Measurements from ENCODE around the gene FRMD4B. TPM values are rescaled to one million over a fixed set of nuclear protein-coding genes. Genes with fewer than 3 reads are reported as not detected.

The FRMD4B gene
- polyA plus RNA-seq, 2 of the 4 experiments (the other 2 are of a cell fraction) = 0.92 to 5.9 TPM

DNA sequence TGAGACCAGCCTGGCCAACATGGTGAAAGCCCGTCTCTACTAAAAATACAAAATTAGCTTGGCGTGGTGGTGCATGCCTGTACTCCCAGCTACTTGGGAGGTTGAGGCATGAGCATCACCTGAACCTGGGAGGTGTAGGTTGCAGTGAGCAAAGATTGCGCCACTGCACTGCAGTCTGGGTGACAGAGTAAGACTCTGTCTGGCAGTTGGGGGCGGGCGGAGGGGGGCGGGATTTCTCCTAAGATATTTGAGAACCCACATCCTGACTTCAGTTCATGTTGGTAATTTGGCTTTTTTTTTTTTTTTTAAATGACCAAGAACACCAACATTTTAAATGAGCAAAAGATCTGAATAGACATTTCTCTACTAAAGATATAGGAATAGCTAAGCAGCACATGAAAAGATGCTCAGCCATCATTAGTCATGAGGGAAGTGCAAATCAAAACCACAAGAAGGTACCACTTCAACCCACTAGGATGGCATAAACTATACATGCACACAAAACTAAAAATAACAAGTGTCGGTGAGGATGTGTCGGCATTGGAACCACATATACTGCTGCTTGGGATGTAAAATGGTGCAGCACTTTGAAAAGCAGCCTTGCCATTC lies 187.9 kb downstream of the FRMD4B start:
- POLR2A ChIA-PET = no interaction called here
- WGBS (ENCODE audit: missing lambda C conversion rate) = 99% methylated on average over 8 of the region's 8 CpGs
- ATAC-seq (no peak), FAIRE-seq (no peak), DNase-seq (ENCODE audit: low read depth in 1 of 2, low spot score in 1 of 2) (no peak)
- Histone ChIP-seq H3K27ac (no peak overlapping the region), H3K4me3 (no peak overlapping the region), H3K4me1 (peaks cover 13% of the 10 kb centered on the region), H3K4me2 (no peak overlapping the region), H3K9me3 (no peaks in the 10 kb centered on the region)
- TF ChIP-seq POLR2A (IDR thresholded peaks at IDR 0.05; ENCODE audit: low read length) (no peak), CHD4 (IDR thresholded peaks at IDR 0.05; ENCODE audit: borderline replicate concordance) (no peak), MYC (IDR thresholded peaks at IDR 0.05; ENCODE audit: borderline replicate concordance, low read length) (no peak), RCOR1 (IDR thresholded peaks at IDR 0.05; ENCODE audit: low read depth, low read length) (no peak), KDM5A (IDR thresholded peaks at IDR 0.05) (no peak), FOSB (CRISPR knock-in tag; IDR thresholded peaks at IDR 0.05) (no peak), MAFK (IDR thresholded peaks at IDR 0.05; ENCODE audit: partially characterized antibody) (no peak), CHD2 (IDR thresholded peaks at IDR 0.05; ENCODE audit: low read length, partially characterized antibody) (no peak), CBX2 (IDR thresholded peaks at IDR 0.05; ENCODE audit: borderline replicate concordance, low read depth) (no peak), MAZ (IDR thresholded peaks at IDR 0.05; ENCODE audit: borderline replicate concordance, low read depth, low read length) (no peak), HEYL (CRISPR knock-in tag; IDR thresholded peaks at IDR 0.05) (no peak), CBX8 (IDR thresholded peaks at IDR 0.05) (no peak), RAD21 (conservative IDR thresholded peaks at IDR 0.05 in 1 of 2, IDR thresholded peaks at IDR 0.05 in 1 of 2) (no peak), PHF8 (IDR thresholded peaks at IDR 0.05; ENCODE audit: borderline replicate concordance, low read depth) (no peak)
- TF ChIP-seq, protein P1, sequence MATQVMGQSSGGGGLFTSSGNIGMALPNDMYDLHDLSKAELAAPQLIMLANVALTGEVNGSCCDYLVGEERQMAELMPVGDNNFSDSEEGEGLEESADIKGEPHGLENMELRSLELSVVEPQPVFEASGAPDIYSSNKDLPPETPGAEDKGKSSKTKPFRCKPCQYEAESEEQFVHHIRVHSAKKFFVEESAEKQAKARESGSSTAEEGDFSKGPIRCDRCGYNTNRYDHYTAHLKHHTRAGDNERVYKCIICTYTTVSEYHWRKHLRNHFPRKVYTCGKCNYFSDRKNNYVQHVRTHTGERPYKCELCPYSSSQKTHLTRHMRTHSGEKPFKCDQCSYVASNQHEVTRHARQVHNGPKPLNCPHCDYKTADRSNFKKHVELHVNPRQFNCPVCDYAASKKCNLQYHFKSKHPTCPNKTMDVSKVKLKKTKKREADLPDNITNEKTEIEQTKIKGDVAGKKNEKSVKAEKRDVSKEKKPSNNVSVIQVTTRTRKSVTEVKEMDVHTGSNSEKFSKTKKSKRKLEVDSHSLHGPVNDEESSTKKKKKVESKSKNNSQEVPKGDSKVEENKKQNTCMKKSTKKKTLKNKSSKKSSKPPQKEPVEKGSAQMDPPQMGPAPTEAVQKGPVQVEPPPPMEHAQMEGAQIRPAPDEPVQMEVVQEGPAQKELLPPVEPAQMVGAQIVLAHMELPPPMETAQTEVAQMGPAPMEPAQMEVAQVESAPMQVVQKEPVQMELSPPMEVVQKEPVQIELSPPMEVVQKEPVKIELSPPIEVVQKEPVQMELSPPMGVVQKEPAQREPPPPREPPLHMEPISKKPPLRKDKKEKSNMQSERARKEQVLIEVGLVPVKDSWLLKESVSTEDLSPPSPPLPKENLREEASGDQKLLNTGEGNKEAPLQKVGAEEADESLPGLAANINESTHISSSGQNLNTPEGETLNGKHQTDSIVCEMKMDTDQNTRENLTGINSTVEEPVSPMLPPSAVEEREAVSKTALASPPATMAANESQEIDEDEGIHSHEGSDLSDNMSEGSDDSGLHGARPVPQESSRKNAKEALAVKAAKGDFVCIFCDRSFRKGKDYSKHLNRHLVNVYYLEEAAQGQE (IDR thresholded peaks at IDR 0.05) = no peak
- TF ChIP-seq, protein P2, sequence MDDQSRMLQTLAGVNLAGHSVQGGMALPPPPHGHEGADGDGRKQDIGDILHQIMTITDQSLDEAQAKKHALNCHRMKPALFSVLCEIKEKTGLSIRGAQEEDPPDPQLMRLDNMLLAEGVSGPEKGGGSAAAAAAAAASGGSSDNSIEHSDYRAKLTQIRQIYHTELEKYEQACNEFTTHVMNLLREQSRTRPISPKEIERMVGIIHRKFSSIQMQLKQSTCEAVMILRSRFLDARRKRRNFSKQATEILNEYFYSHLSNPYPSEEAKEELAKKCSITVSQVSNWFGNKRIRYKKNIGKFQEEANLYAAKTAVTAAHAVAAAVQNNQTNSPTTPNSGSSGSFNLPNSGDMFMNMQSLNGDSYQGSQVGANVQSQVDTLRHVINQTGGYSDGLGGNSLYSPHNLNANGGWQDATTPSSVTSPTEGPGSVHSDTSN (IDR thresholded peaks at IDR 0.05) = no peak
- TF ChIP-seq, protein P3, sequence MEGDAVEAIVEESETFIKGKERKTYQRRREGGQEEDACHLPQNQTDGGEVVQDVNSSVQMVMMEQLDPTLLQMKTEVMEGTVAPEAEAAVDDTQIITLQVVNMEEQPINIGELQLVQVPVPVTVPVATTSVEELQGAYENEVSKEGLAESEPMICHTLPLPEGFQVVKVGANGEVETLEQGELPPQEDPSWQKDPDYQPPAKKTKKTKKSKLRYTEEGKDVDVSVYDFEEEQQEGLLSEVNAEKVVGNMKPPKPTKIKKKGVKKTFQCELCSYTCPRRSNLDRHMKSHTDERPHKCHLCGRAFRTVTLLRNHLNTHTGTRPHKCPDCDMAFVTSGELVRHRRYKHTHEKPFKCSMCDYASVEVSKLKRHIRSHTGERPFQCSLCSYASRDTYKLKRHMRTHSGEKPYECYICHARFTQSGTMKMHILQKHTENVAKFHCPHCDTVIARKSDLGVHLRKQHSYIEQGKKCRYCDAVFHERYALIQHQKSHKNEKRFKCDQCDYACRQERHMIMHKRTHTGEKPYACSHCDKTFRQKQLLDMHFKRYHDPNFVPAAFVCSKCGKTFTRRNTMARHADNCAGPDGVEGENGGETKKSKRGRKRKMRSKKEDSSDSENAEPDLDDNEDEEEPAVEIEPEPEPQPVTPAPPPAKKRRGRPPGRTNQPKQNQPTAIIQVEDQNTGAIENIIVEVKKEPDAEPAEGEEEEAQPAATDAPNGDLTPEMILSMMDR (IDR thresholded peaks at IDR 0.05) = no peak
- TF ChIP-seq, protein P4, sequence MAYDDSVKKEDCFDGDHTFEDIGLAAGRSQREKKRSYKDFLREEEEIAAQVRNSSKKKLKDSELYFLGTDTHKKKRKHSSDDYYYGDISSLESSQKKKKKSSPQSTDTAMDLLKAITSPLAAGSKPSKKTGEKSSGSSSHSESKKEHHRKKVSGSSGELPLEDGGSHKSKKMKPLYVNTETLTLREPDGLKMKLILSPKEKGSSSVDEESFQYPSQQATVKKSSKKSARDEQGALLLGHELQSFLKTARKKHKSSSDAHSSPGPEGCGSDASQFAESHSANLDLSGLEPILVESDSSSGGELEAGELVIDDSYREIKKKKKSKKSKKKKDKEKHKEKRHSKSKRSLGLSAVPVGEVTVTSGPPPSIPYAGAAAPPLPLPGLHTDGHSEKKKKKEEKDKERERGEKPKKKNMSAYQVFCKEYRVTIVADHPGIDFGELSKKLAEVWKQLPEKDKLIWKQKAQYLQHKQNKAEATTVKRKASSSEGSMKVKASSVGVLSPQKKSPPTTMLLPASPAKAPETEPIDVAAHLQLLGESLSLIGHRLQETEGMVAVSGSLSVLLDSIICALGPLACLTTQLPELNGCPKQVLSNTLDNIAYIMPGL (CRISPR knock-in tag; IDR thresholded peaks at IDR 0.05; ENCODE audit: borderline replicate concordance) = no peak
- CTCF ChIA-PET = interaction anchor here (1.4 kb wide), 1 partner anchor 109 kb away, joined by 3 read pairs; no protein-coding TSS in a partner anchor

DNA sequence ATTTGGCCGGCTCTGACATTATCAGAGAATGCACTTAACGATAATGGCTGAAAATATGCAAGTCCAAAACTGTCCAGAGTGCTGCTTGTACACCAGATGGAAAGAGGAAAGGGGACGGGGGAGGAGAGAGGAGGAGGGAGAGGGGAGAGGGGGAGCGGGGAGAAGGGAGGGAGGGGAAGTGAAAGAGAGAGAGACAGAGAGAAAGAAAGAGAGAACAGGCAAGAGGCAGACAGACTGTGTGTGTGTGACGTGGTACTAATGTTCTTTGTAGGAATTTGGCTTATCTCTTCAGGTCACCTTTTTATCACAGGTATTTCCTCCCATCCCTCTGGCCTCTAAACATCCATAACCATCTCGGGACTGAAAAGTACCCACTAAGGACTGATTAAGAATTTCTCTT lies 188.4 kb downstream of the FRMD4B start:
- DNase-seq (ENCODE audit: low read depth in 1 of 2, low spot score in 1 of 2) (no peak), ATAC-seq (no peak), FAIRE-seq (no peak)
- no peaks in the 10 kb centered on the region for H3K9me3 ChIP-seq
- peaks cover 13% of the 10 kb centered on the region for H3K4me1 ChIP-seq
- H3K4me2 ChIP-seq = no peak overlapping the region
- no peak overlapping the region for H3K4me3 ChIP-seq
- WGBS (ENCODE audit: missing lambda C conversion rate) = 83% methylated on average over 6 of the region's 6 CpGs
- ChIA-PET CTCF (no interaction called here), POLR2A (no interaction called here)
- H3K27ac ChIP-seq = no peak overlapping the region
- no peak for TF ChIP-seq ZSCAN20 (CRISPR knock-in tag; IDR thresholded peaks at IDR 0.05)
- TF ChIP-seq EHMT2 (IDR thresholded peaks at IDR 0.05; ENCODE audit: low read depth) = no peak
- TF ChIP-seq RNF2 (IDR thresholded peaks at IDR 0.05; ENCODE audit: borderline replicate concordance, low read depth) = no peak
- TF ChIP-seq, protein P5, sequence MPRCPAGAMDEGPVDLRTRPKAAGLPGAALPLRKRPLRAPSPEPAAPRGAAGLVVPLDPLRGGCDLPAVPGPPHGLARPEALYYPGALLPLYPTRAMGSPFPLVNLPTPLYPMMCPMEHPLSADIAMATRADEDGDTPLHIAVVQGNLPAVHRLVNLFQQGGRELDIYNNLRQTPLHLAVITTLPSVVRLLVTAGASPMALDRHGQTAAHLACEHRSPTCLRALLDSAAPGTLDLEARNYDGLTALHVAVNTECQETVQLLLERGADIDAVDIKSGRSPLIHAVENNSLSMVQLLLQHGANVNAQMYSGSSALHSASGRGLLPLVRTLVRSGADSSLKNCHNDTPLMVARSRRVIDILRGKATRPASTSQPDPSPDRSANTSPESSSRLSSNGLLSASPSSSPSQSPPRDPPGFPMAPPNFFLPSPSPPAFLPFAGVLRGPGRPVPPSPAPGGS (IDR thresholded peaks at IDR 0.05) = no peak
- TF ChIP-seq, protein P4 (CRISPR knock-in tag; IDR thresholded peaks at IDR 0.05; ENCODE audit: borderline replicate concordance) = no peak

Measured in A549 (cell line).